ENCODE measurements around the gene DYNC2LI1.

DNA sequence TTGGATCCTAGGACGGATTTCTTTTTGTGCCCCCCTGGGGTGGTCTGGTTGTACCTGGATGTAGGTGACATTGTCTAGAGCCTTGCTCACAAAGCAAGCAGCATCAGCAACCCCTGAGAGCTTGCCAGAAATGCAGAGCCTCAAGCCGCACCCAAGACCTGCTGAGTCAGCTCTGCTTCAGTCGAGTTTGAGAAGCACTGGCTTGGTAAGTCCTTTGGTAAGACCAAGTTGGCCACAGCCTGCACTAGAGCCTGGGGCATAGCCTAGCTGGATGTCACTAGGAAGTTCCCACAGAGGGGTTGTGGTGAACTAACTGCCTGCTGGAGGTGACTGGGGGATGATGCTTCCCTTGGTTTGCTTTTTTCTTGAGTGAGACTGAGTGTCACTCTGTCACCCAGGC is 58.6 kb downstream of the DYNC2LI1 start:
- TF ChIP-seq POLR2A (IDR thresholded peaks at IDR 0.05) (no peak), EP300 (IDR thresholded peaks at IDR 0.05) (no peak)
- TF ChIP-seq, protein P1, sequence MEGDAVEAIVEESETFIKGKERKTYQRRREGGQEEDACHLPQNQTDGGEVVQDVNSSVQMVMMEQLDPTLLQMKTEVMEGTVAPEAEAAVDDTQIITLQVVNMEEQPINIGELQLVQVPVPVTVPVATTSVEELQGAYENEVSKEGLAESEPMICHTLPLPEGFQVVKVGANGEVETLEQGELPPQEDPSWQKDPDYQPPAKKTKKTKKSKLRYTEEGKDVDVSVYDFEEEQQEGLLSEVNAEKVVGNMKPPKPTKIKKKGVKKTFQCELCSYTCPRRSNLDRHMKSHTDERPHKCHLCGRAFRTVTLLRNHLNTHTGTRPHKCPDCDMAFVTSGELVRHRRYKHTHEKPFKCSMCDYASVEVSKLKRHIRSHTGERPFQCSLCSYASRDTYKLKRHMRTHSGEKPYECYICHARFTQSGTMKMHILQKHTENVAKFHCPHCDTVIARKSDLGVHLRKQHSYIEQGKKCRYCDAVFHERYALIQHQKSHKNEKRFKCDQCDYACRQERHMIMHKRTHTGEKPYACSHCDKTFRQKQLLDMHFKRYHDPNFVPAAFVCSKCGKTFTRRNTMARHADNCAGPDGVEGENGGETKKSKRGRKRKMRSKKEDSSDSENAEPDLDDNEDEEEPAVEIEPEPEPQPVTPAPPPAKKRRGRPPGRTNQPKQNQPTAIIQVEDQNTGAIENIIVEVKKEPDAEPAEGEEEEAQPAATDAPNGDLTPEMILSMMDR (IDR thresholded peaks at IDR 0.05): no peak

Data from tibial nerve (tissue), 4 donors.